Measurements from ENCODE around the gene SYNDIG1.

DNA sequence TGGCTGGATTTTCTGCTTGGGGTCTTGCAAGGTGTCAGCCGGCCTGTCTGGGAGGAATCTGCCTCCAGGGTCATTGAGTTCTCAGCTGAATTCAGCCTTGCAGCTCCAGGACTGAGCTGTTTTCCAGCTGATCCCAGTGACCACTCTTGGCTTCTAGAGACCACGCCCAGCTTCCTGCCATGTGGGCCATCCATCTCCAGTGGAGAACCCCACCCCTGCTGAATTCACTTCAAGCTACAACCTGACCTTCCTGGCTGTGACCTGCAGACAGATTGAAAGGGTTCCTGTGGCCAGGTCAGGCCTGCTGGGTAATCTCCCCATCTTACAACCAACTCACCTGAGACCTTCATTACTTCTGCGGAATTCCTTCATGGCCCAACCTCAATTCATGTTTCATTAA is 26.5 kb upstream of the SYNDIG1 start:
- TF ChIP-seq POLR2A (IDR thresholded peaks at IDR 0.05): no peak
- TF ChIP-seq, protein P1, sequence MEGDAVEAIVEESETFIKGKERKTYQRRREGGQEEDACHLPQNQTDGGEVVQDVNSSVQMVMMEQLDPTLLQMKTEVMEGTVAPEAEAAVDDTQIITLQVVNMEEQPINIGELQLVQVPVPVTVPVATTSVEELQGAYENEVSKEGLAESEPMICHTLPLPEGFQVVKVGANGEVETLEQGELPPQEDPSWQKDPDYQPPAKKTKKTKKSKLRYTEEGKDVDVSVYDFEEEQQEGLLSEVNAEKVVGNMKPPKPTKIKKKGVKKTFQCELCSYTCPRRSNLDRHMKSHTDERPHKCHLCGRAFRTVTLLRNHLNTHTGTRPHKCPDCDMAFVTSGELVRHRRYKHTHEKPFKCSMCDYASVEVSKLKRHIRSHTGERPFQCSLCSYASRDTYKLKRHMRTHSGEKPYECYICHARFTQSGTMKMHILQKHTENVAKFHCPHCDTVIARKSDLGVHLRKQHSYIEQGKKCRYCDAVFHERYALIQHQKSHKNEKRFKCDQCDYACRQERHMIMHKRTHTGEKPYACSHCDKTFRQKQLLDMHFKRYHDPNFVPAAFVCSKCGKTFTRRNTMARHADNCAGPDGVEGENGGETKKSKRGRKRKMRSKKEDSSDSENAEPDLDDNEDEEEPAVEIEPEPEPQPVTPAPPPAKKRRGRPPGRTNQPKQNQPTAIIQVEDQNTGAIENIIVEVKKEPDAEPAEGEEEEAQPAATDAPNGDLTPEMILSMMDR (IDR thresholded peaks at IDR 0.05): no peak
